Prostate gland (tissue), 2 donors: Measurements from ENCODE around the gene RSU1. TPM values are rescaled to one million over a fixed set of nuclear protein-coding genes. Genes with fewer than 3 reads are reported as not detected.

ENCODE experiments used
- DNase-seq: peaks from one replicate; pipeline ENCODE4 v3.0.0-alpha.2; 2019; ENCODE audit warnings: low spot score
- H3K27ac ChIP-seq, 2 donors: fragments of 200-600 bp; sonication (generic); 2 replicates each; pipeline ENCODE4 v1.5.1; 2017 to 2019
- H3K27me3 ChIP-seq: fragments of 200-600 bp; sonication (generic); replicated peaks from 2 replicates; pipeline ENCODE4 v1.5.1; 2019; ENCODE audit not compliant: insufficient read depth
- H3K36me3 ChIP-seq, 2 donors: fragments of 200-600 bp; sonication (generic); 1 replicate in 1 of 2; 2 replicates in 1 of 2; pipeline versions ENCODE4 v1.5.1 to v1.8.1; 2017 to 2019
- H3K4me1 ChIP-seq: fragments of 200-600 bp; sonication (generic); replicated peaks from 2 replicates; pipeline ENCODE4 v1.5.1; 2019
- H3K4me3 ChIP-seq, 2 donors: fragments of 200-600 bp; sonication (generic); 2 replicates each; pipeline ENCODE4 v1.5.1; 2017 to 2019
- H3K9me3 ChIP-seq: fragments of 200-600 bp; sonication (generic); 2 replicates; pipeline ENCODE4 v1.5.1; 2017
- POLR2A ChIP-seq: fragments of 450-650 bp; IDR thresholded peaks from one replicate; pipeline ENCODE4 v1.6.1; 2016; ENCODE audit warnings: antibody characterized with exemption, mild to moderate bottlenecking
- POLR2AphosphoS5 ChIP-seq: sonication (generic); formaldehyde crosslinking; IDR thresholded peaks from one replicate; pipeline ENCODE4 v1.6.1; 2017; ENCODE audit warnings: antibody characterized with exemption
- WGBS: methylation state at CpG from one replicate; pipeline ENCODE4 v1.1.5; 2018; 5-methylcytosine and 5-hydroxymethylcytosine counted together
- intact Hi-C: fragments of 100-400 bp; cut with DNase I; formaldehyde crosslinking; loops from one replicate; pipeline ENCODE4 v1.14.2; 2022
- total RNA-seq, 2 donors: library from RNA; depleted of rRNA; stranded (reverse); fragments of >200 nt; gene quantifications; one replicate each; pipeline ENCODE4 v1.1.0, GENCODE V29; 2016
- TF ChIP-seq, protein P1 (sequence below), 4 experiments: fragments of 200-600 bp in 2 of 4; fragments of 450-650 bp in 2 of 4; sonication (generic) in 2 of 4; IDR thresholded peaks; 1 replicate in 3 of 4; 2 replicates in 1 of 4; pipeline ENCODE4 v1.5.1; 2016 to 2019; ENCODE audit warnings: antibody characterized with exemption in 4 of 4, mild to moderate bottlenecking in 2 of 4, moderate library complexity in 2 of 4

RSU1 gene
- total RNA-seq, 2 donors from 2014 or later = 32.2 to 49.3 TPM

DNA sequence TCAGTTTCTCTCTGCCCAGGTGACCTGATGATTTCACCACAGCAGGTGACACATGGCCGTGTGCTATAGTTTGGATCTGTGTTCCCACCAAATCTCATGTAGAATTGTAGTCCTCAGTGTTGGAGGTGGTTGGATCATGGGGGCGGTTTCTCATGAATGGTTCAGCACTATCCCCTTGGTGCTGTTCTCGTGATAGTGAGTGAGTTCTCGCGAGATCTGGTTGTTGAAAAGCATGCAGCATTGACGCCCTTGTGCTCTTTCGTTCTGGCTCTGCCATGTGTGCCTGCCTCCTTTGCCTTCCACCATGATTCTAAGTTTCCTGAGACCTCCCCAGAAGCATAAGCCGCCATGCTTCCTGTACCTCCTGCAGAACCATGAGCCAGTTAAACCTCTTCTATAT lies 210.3 kb downstream of the RSU1 start:
- H3K4me3 ChIP-seq = no peak overlapping the region

DNA sequence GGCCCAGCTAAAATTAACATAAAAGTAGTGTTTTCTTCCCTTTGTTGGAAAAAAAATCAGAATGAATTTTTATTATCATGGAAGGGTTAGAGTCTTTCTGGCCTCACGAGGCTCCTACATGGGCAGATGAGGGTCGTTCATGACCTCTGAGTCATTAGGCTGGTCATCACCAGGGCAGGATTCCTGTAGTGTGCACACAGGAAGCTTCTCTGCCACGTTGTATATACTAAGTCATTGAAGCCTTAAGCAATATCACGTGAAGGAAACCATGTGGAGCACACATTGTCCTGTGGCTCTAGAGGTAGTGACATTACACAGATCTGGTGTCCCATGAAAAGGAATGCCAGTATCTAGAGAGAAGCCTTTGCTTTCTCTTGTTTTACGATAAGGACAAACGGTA lies 210.8 kb downstream of the RSU1 start:
- Histone ChIP-seq H3K27ac (no peak overlapping the region), H3K36me3 (no peaks in the 10 kb centered on the region), H3K4me1 (no peaks in the 10 kb centered on the region), H3K9me3 (no peaks in the 10 kb centered on the region), H3K4me3 (no peak overlapping the region), H3K27me3 (no peaks in the 10 kb centered on the region)
- no peak for DNase-seq
- TF ChIP-seq, protein P1, sequence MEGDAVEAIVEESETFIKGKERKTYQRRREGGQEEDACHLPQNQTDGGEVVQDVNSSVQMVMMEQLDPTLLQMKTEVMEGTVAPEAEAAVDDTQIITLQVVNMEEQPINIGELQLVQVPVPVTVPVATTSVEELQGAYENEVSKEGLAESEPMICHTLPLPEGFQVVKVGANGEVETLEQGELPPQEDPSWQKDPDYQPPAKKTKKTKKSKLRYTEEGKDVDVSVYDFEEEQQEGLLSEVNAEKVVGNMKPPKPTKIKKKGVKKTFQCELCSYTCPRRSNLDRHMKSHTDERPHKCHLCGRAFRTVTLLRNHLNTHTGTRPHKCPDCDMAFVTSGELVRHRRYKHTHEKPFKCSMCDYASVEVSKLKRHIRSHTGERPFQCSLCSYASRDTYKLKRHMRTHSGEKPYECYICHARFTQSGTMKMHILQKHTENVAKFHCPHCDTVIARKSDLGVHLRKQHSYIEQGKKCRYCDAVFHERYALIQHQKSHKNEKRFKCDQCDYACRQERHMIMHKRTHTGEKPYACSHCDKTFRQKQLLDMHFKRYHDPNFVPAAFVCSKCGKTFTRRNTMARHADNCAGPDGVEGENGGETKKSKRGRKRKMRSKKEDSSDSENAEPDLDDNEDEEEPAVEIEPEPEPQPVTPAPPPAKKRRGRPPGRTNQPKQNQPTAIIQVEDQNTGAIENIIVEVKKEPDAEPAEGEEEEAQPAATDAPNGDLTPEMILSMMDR (IDR thresholded peaks at IDR 0.05) = no peak
- TF ChIP-seq POLR2A = no peak
- 86% methylated on average over 6 of the region's 6 CpGs for WGBS
- intact Hi-C loops = no loop called here

More for the DNA sequence above, 210.3 kb downstream of the RSU1 start:
- Histone ChIP-seq H3K27ac (no peak overlapping the region), H3K27me3 (no peaks in the 10 kb centered on the region), H3K36me3 (no peaks in the 10 kb centered on the region), H3K9me3 (no peaks in the 10 kb centered on the region), H3K4me1 (no peaks in the 10 kb centered on the region)
- intact Hi-C loops = no loop called here
- no peak for TF ChIP-seq POLR2A
- TF ChIP-seq, protein P1 (IDR thresholded peaks at IDR 0.05) = no peak
- TF ChIP-seq POLR2AphosphoS5 = no peak
- no peak for DNase-seq
- WGBS = 95% methylated on average over 8 of the region's 8 CpGs

DNA sequence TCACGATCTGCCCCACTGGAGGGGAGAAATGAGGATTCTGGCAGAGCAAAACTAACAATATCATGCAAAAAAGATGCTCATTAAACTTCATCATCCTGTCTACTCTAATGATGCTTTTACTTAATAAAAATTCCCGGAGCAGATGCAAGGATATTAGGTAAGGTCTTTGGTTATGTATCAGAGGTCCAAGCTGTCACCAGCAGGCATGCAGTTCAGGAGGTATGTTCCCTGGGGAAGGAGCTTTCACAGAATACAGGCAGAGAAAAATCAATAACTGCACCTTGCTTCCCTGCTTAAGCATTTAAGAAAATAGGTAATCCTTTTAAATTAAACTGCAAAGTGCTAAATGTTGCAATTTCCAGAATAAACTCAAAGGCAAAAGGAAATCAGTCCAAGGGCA lies 213.9 kb downstream of the RSU1 start:
- intact Hi-C loops = no loop called here
- Histone ChIP-seq H3K36me3 (no peaks in the 10 kb centered on the region), H3K27ac (no peak overlapping the region), H3K4me1 (no peaks in the 10 kb centered on the region), H3K27me3 (no peaks in the 10 kb centered on the region), H3K9me3 (no peaks in the 10 kb centered on the region), H3K4me3 (no peak overlapping the region)
- no peak for DNase-seq
- TF ChIP-seq POLR2AphosphoS5 (no peak), POLR2A (no peak)
- TF ChIP-seq, protein P1 (IDR thresholded peaks at IDR 0.05) = no peak
- 88% methylated on average over 2 of the region's 2 CpGs for WGBS

DNA sequence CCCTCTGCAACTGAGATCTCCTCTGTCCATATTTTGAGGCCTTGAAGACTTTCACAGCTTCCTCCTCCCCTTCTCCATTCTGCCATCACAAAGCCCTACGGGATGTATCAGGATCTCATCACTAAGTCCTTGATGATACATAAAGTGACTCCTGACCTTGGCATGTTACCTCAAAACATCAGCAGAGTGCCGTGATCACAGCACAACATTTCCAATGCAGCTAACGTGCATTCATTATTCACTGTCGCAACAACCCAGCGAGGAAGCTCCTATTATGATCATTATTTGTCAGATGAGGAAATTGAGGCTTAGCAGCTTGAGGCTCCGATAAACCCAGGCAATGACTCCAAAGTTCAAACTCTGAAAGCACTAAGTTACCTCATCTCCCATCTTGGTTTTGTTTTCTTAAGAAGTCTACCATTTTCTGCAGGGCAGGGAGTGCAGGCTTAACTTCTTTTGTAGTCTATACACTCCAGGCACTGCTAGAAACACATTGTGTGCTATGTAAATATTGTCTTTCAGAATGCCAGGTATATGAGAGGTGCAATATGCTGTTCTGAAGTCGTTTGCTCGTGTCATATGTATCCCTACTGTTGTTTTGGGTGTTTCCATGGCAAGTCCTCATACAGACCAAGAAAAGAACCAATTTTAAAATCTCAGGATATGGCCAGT lies 215.0 kb downstream of the RSU1 start:
- no peak for DNase-seq
- Histone ChIP-seq H3K27me3 (no peaks in the 10 kb centered on the region), H3K4me1 (no peaks in the 10 kb centered on the region), H3K36me3 (no peaks in the 10 kb centered on the region), H3K27ac (no peak overlapping the region), H3K9me3 (no peaks in the 10 kb centered on the region), H3K4me3 (no peak overlapping the region)
- intact Hi-C loops = no loop called here
- TF ChIP-seq POLR2AphosphoS5 = peak; percentile 25
- TF ChIP-seq, protein P1 (IDR thresholded peaks at IDR 0.05) = no peak
- WGBS = 75% methylated on average over 8 of the region's 8 CpGs

DNA sequence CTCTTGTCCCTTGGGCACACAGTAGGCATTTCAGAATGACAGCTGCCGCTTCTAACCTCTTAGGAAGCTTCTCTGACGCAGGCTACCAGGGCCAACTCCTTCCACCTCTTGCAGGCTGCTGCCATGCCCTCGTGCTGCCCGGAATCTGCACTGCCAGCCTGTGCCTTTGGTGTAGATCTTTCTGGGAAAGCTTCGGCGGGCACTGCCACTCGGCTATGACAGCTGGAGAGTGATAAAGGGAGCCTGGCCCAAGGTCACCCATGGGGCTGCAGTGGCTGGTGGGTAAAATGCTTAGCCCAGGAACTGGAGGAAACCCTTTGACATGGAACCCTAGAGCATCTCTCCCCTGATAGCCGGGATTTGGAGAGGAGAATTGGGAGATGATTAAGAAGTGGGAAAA lies 217.6 kb downstream of the RSU1 start:
- no peaks in the 10 kb centered on the region for H3K27me3 ChIP-seq
- H3K4me1 ChIP-seq = no peaks in the 10 kb centered on the region
- H3K4me3 ChIP-seq = no peak overlapping the region
- 92% methylated on average over 8 of the region's 8 CpGs for WGBS
- H3K36me3 ChIP-seq = no peaks in the 10 kb centered on the region
- no peaks in the 10 kb centered on the region for H3K9me3 ChIP-seq
- intact Hi-C loops = no loop called here
- TF ChIP-seq POLR2AphosphoS5 (no peak), POLR2A (no peak)
- TF ChIP-seq, protein P1 (IDR thresholded peaks at IDR 0.05) = no peak
- DNase-seq = no peak
- H3K27ac ChIP-seq = no peak overlapping the region
